ENCODE measurements around the gene MLPH. TPM values are rescaled to one million over a fixed set of nuclear protein-coding genes. Genes with fewer than 3 reads are reported as not detected.

The MLPH gene
- polyA plus RNA-seq, 3 donors: not detected

DNA sequence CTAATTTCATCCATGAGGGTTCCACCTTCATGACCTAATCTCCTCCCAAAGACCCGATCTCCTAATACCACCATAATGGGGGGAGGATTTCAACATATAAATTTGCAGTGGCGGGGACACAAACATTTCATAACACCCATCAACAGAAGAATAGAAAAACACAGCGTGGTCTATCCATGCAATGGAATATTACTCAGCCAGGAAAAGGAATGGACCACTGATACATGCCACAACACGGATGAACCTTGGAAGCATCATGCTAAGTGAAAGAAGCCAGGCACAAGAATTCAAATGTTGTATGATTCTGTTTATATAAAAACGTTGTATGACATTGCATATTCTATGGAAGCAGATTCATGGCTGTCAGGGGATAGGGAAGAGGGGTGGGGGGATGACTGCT lies 82.0 kb downstream of the MLPH start:
- no peaks in the 10 kb centered on the region for H4K20me1 ChIP-seq (ENCODE audit: insufficient read depth, low read length)
- H3K79me2 ChIP-seq (ENCODE audit: insufficient read depth, low read length): no peaks in the 10 kb centered on the region
- intact Hi-C loops (cut with micrococcal nuclease): no loop called here
- H3K9me3 ChIP-seq (replicated peaks in 1 of 2; ENCODE audit: control insufficient read depth in 1 of 2, insufficient read depth in 1 of 2, low read length in 2 of 2): no peaks in the 10 kb centered on the region
- no peak overlapping the region for H2AFZ ChIP-seq (ENCODE audit: insufficient read depth, low read depth, low read length, poor library complexity, severe bottlenecking)
- no peak for TF ChIP-seq CTCF (IDR thresholded peaks at IDR 0.05)
- H3K4me2 ChIP-seq (replicated peaks; ENCODE audit: extremely low read depth, low read length, poor library complexity, severe bottlenecking): no peak overlapping the region
- H3K4me3 Mint-ChIP-seq: no peak overlapping the region
- no peaks in the 10 kb centered on the region for H3K4me1 ChIP-seq (ENCODE audit: control insufficient read depth in 1 of 2, insufficient read depth in 2 of 2, low read length in 2 of 2)
- WGBS (ENCODE audit: insufficient coverage): 87% methylated on average over 3 of the region's 5 CpGs
- H3K4me3 ChIP-seq (replicated peaks in 1 of 3; ENCODE audit: low read depth in 2 of 3, low read length in 3 of 3): no peak overlapping the region
- H3K36me3 ChIP-seq (replicated peaks in 1 of 2; ENCODE audit: control insufficient read depth in 1 of 2, insufficient read depth in 2 of 2, low read length in 2 of 2): no peaks in the 10 kb centered on the region
- H3K27ac Mint-ChIP-seq: no peak overlapping the region
- no peaks in the 10 kb centered on the region for H3K27me3 ChIP-seq (ENCODE audit: control insufficient read depth in 2 of 2, insufficient read depth in 2 of 2, low read length in 2 of 2)
- peaks cover 0 to 4% (median 0%) of the 10 kb centered on the region in 7 donors for H3K9me3 Mint-ChIP-seq
- H3K9ac ChIP-seq (ENCODE audit: insufficient read depth, low read length, poor library complexity, severe bottlenecking): no peak overlapping the region
- DNase-seq: no peak
- no peak overlapping the region for H3K27ac ChIP-seq (ENCODE audit: low read depth in 1 of 2, low read length in 2 of 2)
- peaks cover 6% of the 10 kb centered on the region for H3K4me1 Mint-ChIP-seq
- H3K27me3 Mint-ChIP-seq (ENCODE audit: low read depth in 3 of 3): peaks cover 0 to 8% (median 2%) of the 10 kb centered on the region in 3 donors
- no peaks in the 10 kb centered on the region for H3K36me3 Mint-ChIP-seq

DNA sequence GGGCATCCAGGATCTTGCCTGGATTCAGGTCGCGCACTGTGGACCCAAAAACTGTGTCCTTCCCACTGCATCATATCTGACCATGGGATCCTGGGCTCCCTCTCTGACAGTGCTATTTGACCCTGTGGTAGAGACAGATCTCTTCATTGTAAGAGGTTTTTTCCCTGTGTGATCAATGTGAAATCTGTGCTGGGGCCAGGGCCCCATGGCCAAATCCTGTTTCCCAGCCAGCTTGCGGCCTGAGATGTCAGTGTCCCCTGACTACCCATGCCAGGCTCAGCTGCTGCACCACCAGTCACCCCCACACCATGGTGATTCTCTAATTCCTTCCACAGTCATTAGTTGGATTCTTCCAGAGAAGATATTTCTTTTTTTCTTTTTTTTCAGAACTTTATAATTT lies 82.8 kb downstream of the MLPH start:
- Histone ChIP-seq H3K9me3 (replicated peaks in 1 of 2; ENCODE audit: control insufficient read depth in 1 of 2, insufficient read depth in 1 of 2, low read length in 2 of 2) (no peaks in the 10 kb centered on the region), H3K27me3 (ENCODE audit: control insufficient read depth in 2 of 2, insufficient read depth in 2 of 2, low read length in 2 of 2) (no peaks in the 10 kb centered on the region), H3K4me3 (replicated peaks in 1 of 3; ENCODE audit: low read depth in 2 of 3, low read length in 3 of 3) (no peak overlapping the region), H3K79me2 (ENCODE audit: insufficient read depth, low read length) (no peaks in the 10 kb centered on the region), H3K4me2 (replicated peaks; ENCODE audit: extremely low read depth, low read length, poor library complexity, severe bottlenecking) (no peak overlapping the region), H3K36me3 (replicated peaks in 1 of 2; ENCODE audit: control insufficient read depth in 1 of 2, insufficient read depth in 2 of 2, low read length in 2 of 2) (no peaks in the 10 kb centered on the region), H3K27ac (ENCODE audit: low read depth in 1 of 2, low read length in 2 of 2) (no peak overlapping the region), H3K4me1 (ENCODE audit: control insufficient read depth in 1 of 2, insufficient read depth in 2 of 2, low read length in 2 of 2) (no peaks in the 10 kb centered on the region), H2AFZ (ENCODE audit: insufficient read depth, low read depth, low read length, poor library complexity, severe bottlenecking) (no peak overlapping the region), H4K20me1 (ENCODE audit: insufficient read depth, low read length) (no peaks in the 10 kb centered on the region), H3K9ac (ENCODE audit: insufficient read depth, low read length, poor library complexity, severe bottlenecking) (no peak overlapping the region)
- Mint-ChIP-seq H3K27me3 (ENCODE audit: low read depth in 3 of 3) (peaks cover 0 to 9% (median 1%) of the 10 kb centered on the region in 3 donors), H3K4me3 (no peak overlapping the region), H3K4me1 (peaks cover 6% of the 10 kb centered on the region), H3K36me3 (no peaks in the 10 kb centered on the region), H3K27ac (no peak overlapping the region), H3K9me3 (peaks cover 0 to 4% (median 0%) of the 10 kb centered on the region in 7 donors)
- DNase-seq: no peak
- no peak for TF ChIP-seq CTCF (IDR thresholded peaks at IDR 0.05)
- intact Hi-C loops (cut with micrococcal nuclease): loop anchor here in 1 of 2 donors (5.0 kb wide), 1 partner anchor 148 kb away; no protein-coding TSS in a partner anchor
- 100% methylated on average over 2 of the region's 3 CpGs for WGBS (ENCODE audit: insufficient coverage)

Measured in CD14-positive monocyte (primary cell).